ENCODE results near the gene FGR.
A peak's percentile ranks its signal among the peaks of the same experiment; 100 is the strongest.

The FGR gene

DNA sequence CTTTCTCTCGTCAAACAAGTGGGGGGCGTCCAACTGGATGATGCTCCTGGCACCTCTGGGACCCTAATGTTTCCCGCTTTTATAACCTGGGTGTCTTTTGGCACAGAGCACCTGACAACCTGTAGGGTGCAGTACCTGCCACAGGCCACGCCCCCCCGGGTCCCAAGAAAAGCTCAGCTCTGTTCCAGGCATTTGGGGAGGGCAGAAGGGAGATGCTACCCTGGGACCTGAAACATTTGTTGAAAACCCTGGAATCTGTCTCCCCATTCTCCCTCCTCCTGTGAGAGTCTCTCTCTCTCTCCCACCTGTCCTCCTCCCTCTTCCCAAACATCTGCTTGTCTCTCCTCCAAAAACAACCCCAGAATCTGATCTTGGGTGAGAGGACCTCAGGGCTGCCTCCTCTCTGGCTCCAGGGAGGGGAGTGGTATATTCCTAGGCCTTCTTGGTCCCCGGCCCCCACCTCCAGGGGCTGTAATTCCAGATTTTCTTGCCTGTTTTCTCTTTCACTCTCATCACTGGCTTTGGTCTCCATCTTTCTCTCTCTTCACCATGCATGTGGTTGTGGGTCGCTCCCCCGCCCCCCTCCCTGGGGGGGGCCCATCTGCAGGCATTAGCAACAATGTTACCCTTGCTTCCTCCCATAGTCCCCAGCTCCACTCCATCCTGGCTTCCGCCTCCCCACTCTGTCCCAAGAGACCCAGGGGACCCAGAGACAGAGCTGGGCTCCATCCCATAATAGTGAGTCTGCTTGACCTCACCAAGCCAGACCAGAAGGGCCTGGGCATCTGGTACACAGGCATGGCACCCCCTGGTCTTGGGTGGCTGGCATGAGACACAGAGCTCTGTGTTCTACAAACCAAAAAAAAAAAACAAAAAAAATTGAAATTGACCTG, 35.1 kb downstream of the FGR start:
- no peak for DNase-seq
- no peaks in the 10 kb centered on the region for H3K27me3 ChIP-seq (ENCODE audit: insufficient read depth, low read depth, severe bottlenecking)
- no peaks in the 10 kb centered on the region for H3K9me3 ChIP-seq (ENCODE audit: severe bottlenecking)
- no peak overlapping the region for H3K4me3 ChIP-seq (ENCODE audit: low read depth, low read length)
- TF ChIP-seq, protein P1, sequence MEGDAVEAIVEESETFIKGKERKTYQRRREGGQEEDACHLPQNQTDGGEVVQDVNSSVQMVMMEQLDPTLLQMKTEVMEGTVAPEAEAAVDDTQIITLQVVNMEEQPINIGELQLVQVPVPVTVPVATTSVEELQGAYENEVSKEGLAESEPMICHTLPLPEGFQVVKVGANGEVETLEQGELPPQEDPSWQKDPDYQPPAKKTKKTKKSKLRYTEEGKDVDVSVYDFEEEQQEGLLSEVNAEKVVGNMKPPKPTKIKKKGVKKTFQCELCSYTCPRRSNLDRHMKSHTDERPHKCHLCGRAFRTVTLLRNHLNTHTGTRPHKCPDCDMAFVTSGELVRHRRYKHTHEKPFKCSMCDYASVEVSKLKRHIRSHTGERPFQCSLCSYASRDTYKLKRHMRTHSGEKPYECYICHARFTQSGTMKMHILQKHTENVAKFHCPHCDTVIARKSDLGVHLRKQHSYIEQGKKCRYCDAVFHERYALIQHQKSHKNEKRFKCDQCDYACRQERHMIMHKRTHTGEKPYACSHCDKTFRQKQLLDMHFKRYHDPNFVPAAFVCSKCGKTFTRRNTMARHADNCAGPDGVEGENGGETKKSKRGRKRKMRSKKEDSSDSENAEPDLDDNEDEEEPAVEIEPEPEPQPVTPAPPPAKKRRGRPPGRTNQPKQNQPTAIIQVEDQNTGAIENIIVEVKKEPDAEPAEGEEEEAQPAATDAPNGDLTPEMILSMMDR (IDR thresholded peaks at IDR 0.05; ENCODE audit: low read depth, low read length), result peak; percentile 19; the same call in 1 of the 2 replicates
- peaks cover 3% of the 10 kb centered on the region; the same call in 1 of the 2 replicates for H3K36me3 ChIP-seq
- peak overlapping the region; percentile 94; the same call in 1 of the 2 replicates for H3K27ac ChIP-seq

DNA sequence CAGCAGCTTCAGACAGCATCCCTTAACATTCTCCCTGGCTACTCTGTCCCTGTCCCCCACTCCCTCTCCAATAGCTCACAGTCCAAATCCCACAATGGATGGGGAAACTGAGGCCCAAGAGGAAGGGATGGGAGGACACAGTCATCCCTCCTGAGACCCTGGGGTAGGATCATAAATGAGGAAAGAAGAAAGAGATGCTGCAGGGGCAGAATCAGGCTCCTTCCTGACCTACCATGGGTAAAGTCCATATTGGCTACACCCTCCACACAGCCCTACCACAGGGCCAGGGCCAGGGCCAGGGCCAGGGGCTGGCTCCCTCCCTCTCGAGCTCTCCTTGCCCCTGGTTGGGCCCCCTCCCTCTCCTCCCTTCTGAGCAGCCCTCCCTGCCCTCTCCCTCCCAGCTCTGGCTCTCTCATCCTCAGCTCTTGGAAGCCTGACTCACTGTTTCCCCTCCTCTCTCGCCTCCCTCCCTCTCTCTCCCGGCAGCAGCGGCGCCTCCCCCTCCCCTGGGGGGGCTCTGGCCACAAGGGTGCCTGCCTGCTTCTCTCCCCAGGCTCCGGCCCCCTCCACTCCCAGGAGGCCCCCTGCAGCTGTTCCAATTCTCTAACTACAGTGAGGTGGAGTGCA, 36.0 kb downstream of the FGR start:
- Histone ChIP-seq H3K27ac (peak overlapping the region; percentile 94; the same call in 1 of the 2 replicates), H3K4me3 (ENCODE audit: low read depth, low read length) (no peak overlapping the region), H3K36me3 (peaks cover 3% of the 10 kb centered on the region; the same call in 1 of the 2 replicates), H3K9me3 (ENCODE audit: severe bottlenecking) (no peaks in the 10 kb centered on the region), H3K27me3 (ENCODE audit: insufficient read depth, low read depth, severe bottlenecking) (no peaks in the 10 kb centered on the region)
- peak; percentile 42 for DNase-seq
- TF ChIP-seq, protein P1 (IDR thresholded peaks at IDR 0.05; ENCODE audit: low read depth, low read length), result no peak

DNA sequence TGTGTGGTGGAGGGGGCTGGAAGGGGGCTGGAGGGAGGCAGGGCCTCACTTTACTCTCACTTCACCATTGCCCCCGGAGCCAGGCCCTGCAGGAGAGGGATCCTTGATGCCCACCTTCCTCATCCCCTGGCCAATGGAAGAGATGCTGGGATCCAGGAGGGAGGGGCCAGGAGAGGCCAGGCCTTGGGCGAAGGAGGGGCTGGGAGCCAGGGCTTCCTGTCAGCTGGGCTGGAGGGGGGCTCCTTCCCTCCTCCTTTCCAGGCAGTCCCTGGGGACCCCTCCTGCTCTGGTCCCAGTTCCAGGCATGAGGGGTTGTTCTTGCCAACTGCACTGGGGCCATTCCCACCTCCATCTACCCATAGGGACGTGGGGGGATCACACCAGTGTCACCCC, 36.7 kb downstream of the FGR start:
- Histone ChIP-seq H3K27ac (peak overlapping the region; percentile 94), H3K4me3 (ENCODE audit: low read depth, low read length) (no peak overlapping the region), H3K36me3 (peaks cover 2% of the 10 kb centered on the region; the same call in 1 of the 2 replicates), H3K27me3 (ENCODE audit: insufficient read depth, low read depth, severe bottlenecking) (no peaks in the 10 kb centered on the region), H3K9me3 (ENCODE audit: severe bottlenecking) (no peaks in the 10 kb centered on the region)
- DNase-seq, result peak; percentile 53
- TF ChIP-seq, protein P1 (IDR thresholded peaks at IDR 0.05; ENCODE audit: low read depth, low read length), result no peak

DNA sequence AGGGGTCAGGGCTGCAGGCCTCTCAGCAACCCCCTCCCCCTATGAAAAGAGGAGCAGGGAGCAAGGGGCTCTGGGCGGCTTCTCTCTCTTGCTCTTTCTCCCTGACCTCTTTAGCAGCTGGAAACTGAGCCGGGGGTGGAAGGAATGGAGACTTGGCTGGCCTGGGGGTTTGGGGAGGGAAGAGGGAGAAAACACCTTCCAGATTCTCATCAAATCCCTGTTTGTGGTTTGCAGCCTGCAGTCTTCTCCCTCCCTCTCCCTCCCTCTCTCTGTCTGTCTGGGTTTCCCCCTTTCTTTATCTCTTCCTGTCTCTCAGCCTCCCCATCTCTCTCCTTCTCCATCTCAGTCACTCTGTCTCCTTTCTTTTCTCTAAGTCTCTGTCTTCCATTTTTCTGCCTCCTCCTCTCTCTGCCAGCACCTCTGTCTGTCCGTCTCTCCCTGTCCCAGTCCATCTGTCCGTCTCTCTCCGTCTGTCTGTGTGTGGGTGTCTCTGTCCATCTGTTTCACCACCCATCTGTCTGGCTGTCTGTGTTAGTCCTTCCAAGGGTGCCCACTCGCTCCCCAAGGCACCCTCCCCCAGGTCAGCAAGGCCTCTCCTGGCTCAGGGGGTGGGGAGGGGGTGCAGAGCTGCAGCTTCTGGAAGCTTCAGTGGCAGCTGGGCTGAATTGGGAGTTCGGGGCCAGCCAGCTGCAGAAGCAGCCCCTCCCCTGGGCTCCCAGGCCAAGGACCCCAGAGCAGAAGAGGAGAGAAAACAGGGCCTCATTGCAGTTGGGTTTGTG, 37.3 kb downstream of the FGR start:
- peak; percentile 31 for DNase-seq
- H3K27me3 ChIP-seq (ENCODE audit: insufficient read depth, low read depth, severe bottlenecking), result no peaks in the 10 kb centered on the region
- H3K36me3 ChIP-seq, result no peaks in the 10 kb centered on the region
- no peak overlapping the region for H3K4me3 ChIP-seq (ENCODE audit: low read depth, low read length)
- no peaks in the 10 kb centered on the region for H3K9me3 ChIP-seq (ENCODE audit: severe bottlenecking)
- TF ChIP-seq, protein P1 (IDR thresholded peaks at IDR 0.05; ENCODE audit: low read depth, low read length), result no peak
- peak overlapping the region; percentile 94 for H3K27ac ChIP-seq

DNA sequence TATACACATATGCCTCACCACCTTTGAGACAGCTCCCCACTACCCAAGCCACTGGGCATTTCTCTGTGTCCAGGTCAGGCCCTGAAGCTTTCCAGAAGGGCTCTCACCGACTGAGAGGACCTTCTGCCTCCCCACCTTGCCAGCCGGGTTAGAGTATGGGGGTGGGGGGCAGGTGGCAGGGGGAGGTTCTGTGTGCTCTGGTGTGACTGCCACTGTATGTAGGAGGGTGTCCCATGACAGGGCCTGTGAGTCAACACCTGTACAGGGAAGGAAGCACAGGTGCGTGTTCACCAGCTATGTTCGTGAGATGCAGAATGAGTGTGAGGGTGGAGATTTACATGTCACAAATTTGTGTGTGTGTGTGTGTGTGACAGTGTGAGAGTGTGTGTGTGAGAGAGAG, 38.0 kb downstream of the FGR start:
- TF ChIP-seq, protein P1 (IDR thresholded peaks at IDR 0.05; ENCODE audit: low read depth, low read length), result no peak
- Histone ChIP-seq H3K27ac (peak overlapping the region; percentile 94), H3K4me3 (ENCODE audit: low read depth, low read length) (no peak overlapping the region), H3K27me3 (ENCODE audit: insufficient read depth, low read depth, severe bottlenecking) (no peaks in the 10 kb centered on the region), H3K36me3 (no peaks in the 10 kb centered on the region), H3K9me3 (ENCODE audit: severe bottlenecking) (no peaks in the 10 kb centered on the region)
- no peak for DNase-seq
